GM21390 (cell line): ENCODE results near the gene RAD51B.

Experiments
- ATAC-seq: cut with Tn5 transposase; IDR thresholded peaks from one replicate; pipeline ENCODE4 v1.9.1; 2021; ENCODE audit not compliant: unreplicated experiment

The RAD51B gene

GRCh38 chr14:68394118-68394763, 574.7 kb downstream of the RAD51B start:
- no peak for ATAC-seq

- ATAC-seq: no peak
These were observed 575.2 kb downstream of the RAD51B start for GRCh38 chr14:68394764-68395143.

GRCh38 chr14:68395604-68396003, 576.0 kb downstream of the RAD51B start:
- ATAC-seq: no peak

- ATAC-seq: no peak
These were observed 576.9 kb downstream of the RAD51B start for GRCh38 chr14:68396461-68396860.

GRCh38 chr14:68397371-68397811, 577.8 kb downstream of the RAD51B start:
- no peak for ATAC-seq

- no peak for ATAC-seq
These were observed 578.2 kb downstream of the RAD51B start for GRCh38 chr14:68397822-68398221.

- ATAC-seq: no peak
These were observed 578.8 kb downstream of the RAD51B start for GRCh38 chr14:68398370-68398769.

GRCh38 chr14:68399971-68400370, 580.4 kb downstream of the RAD51B start:
- ATAC-seq: no peak

GRCh38 chr14:68401317-68401716, 581.7 kb downstream of the RAD51B start:
- ATAC-seq: no peak

GRCh38 chr14:68401855-68402254, 582.3 kb downstream of the RAD51B start:
- peak; percentile 71 for ATAC-seq

- no peak for ATAC-seq
These were observed 583.0 kb downstream of the RAD51B start for GRCh38 chr14:68402525-68403101.

- no peak for ATAC-seq
These were observed 583.9 kb downstream of the RAD51B start for GRCh38 chr14:68403191-68404145.

- ATAC-seq: no peak
These were observed 584.6 kb downstream of the RAD51B start for GRCh38 chr14:68404146-68404527.

- ATAC-seq: no peak
These were observed 585.1 kb downstream of the RAD51B start for GRCh38 chr14:68404652-68405183.

- ATAC-seq: no peak
These were observed 586.4 kb downstream of the RAD51B start for GRCh38 chr14:68405961-68406360.

- ATAC-seq: no peak
These were observed 587.7 kb downstream of the RAD51B start for GRCh38 chr14:68407285-68407684.

- no peak for ATAC-seq
These were observed 588.2 kb downstream of the RAD51B start for GRCh38 chr14:68407825-68408224.

GRCh38 chr14:68408680-68409079, 589.1 kb downstream of the RAD51B start:
- ATAC-seq: no peak

- ATAC-seq: no peak
These were observed 589.8 kb downstream of the RAD51B start for GRCh38 chr14:68409387-68409786.

- no peak for ATAC-seq
These were observed 593.2 kb downstream of the RAD51B start for GRCh38 chr14:68412505-68413465.
